KMS-11 (cell line): Measurements from ENCODE around the gene BMP8B.

Source experiments
- H2AFZ ChIP-seq: fragments of 200-600 bp; sonication (generic); 2 replicates; pipeline ENCODE4 v1.6.1; 2016; ENCODE audit warnings: antibody characterized with exemption, mixed run types, low read depth
- H3K27ac ChIP-seq: fragments of 200-600 bp; sonication (generic); 2 replicates; pipeline ENCODE4 v1.6.1; 2016; ENCODE audit warnings: mild to moderate bottlenecking, mixed run types
- H3K27me3 ChIP-seq: fragments of 200-600 bp; sonication (generic); 2 replicates; pipeline ENCODE4 v1.6.1; 2017; ENCODE audit warnings: mild to moderate bottlenecking, low read depth, mixed run types, moderate library complexity; ENCODE audit not compliant: insufficient read depth
- H3K36me3 ChIP-seq: fragments of 200-600 bp; sonication (generic); 2 replicates; pipeline ENCODE4 v1.6.1; 2017; ENCODE audit warnings: mild to moderate bottlenecking, mixed run types; ENCODE audit not compliant: insufficient read depth
- H3K4me1 ChIP-seq: fragments of 200-600 bp; sonication (generic); 2 replicates; pipeline ENCODE4 v1.6.1; 2016; ENCODE audit warnings: mild to moderate bottlenecking, low read depth, mixed run types; ENCODE audit not compliant: poor library complexity, severe bottlenecking
- H3K4me2 ChIP-seq: fragments of 200-600 bp; sonication (generic); 2 replicates; pipeline ENCODE4 v1.7.0; 2016; ENCODE audit warnings: mild to moderate bottlenecking, mixed run types
- H3K4me3 ChIP-seq: fragments of 200-600 bp; sonication (generic); IDR thresholded peaks from 2 replicates; pipeline ENCODE4 v1.6.1; 2017; ENCODE audit warnings: low read depth, low read length, mixed read lengths; ENCODE audit not compliant: insufficient read depth
- H3K79me2 ChIP-seq: fragments of 200-600 bp; sonication (generic); 2 replicates; pipeline ENCODE4 v1.6.1; 2016; ENCODE audit warnings: low read depth, mixed run types; ENCODE audit not compliant: insufficient read depth
- H3K9ac ChIP-seq: fragments of 200-600 bp; sonication (generic); 2 replicates; pipeline ENCODE4 v1.6.1; 2016; ENCODE audit warnings: mild to moderate bottlenecking, mixed run types
- H4K20me1 ChIP-seq: fragments of 200-600 bp; sonication (generic); 2 replicates; pipeline ENCODE4 v1.6.1; 2016; ENCODE audit warnings: mild to moderate bottlenecking, mixed run types; ENCODE audit not compliant: insufficient read depth
- CTCF ChIP-seq: fragments of 200-600 bp; sonication (generic); conservative IDR thresholded peaks from 2 replicates; pipeline ENCODE4 v1.6.1; 2017; ENCODE audit warnings: low read depth, mild to moderate bottlenecking, antibody characterized with exemption, low read length, moderate library complexity, mixed read lengths

Gene BMP8B

GRCh38 chr1:39761016-39761415 is 27.6 kb downstream of the BMP8B start:
- TF ChIP-seq CTCF, result no peak
- no peaks in the 10 kb centered on the region for H3K79me2 ChIP-seq
- no peaks in the 10 kb centered on the region for H3K27me3 ChIP-seq
- H3K4me3 ChIP-seq, result no peak overlapping the region
- no peak overlapping the region for H2AFZ ChIP-seq
- H3K36me3 ChIP-seq, result no peaks in the 10 kb centered on the region
- no peak overlapping the region for H3K27ac ChIP-seq
- no peaks in the 10 kb centered on the region for H4K20me1 ChIP-seq
- peaks cover 7% of the 10 kb centered on the region for H3K4me1 ChIP-seq
- no peak overlapping the region for H3K4me2 ChIP-seq
- H3K9ac ChIP-seq, result no peak overlapping the region

GRCh38 chr1:39760074-39761008 is 28.3 kb downstream of the BMP8B start:
- no peak for TF ChIP-seq CTCF
- Histone ChIP-seq H4K20me1 (no peaks in the 10 kb centered on the region), H3K4me2 (no peak overlapping the region), H2AFZ (no peak overlapping the region), H3K4me3 (no peak overlapping the region), H3K9ac (no peak overlapping the region), H3K4me1 (peaks cover 7% of the 10 kb centered on the region), H3K36me3 (no peaks in the 10 kb centered on the region), H3K27ac (no peak overlapping the region), H3K27me3 (no peaks in the 10 kb centered on the region), H3K79me2 (no peaks in the 10 kb centered on the region)

GRCh38 chr1:39759436-39759726 is 29.3 kb downstream of the BMP8B start:
- Histone ChIP-seq H3K9ac (no peak overlapping the region), H3K27ac (no peak overlapping the region), H3K79me2 (no peaks in the 10 kb centered on the region), H3K4me1 (peaks cover 7% of the 10 kb centered on the region), H2AFZ (no peak overlapping the region), H4K20me1 (no peaks in the 10 kb centered on the region), H3K27me3 (no peaks in the 10 kb centered on the region), H3K36me3 (no peaks in the 10 kb centered on the region), H3K4me3 (no peak overlapping the region), H3K4me2 (no peak overlapping the region; the same call in 1 of the 2 replicates)
- no peak for TF ChIP-seq CTCF

- peaks cover 7% of the 10 kb centered on the region for H3K4me1 ChIP-seq
- no peaks in the 10 kb centered on the region for H4K20me1 ChIP-seq
- no peak overlapping the region for H3K4me3 ChIP-seq
- no peak overlapping the region for H3K27ac ChIP-seq
- no peak overlapping the region for H2AFZ ChIP-seq
- H3K4me2 ChIP-seq, result no peak overlapping the region; the same call in 1 of the 2 replicates
- no peak for TF ChIP-seq CTCF
- H3K36me3 ChIP-seq, result no peaks in the 10 kb centered on the region
- no peak overlapping the region for H3K9ac ChIP-seq
- H3K27me3 ChIP-seq, result no peaks in the 10 kb centered on the region
- no peaks in the 10 kb centered on the region for H3K79me2 ChIP-seq
Measured at GRCh38 chr1:39758556-39759435, 29.9 kb downstream of the BMP8B start.
